Measurements from ENCODE around the gene POU3F2.

The POU3F2 gene

DNA sequence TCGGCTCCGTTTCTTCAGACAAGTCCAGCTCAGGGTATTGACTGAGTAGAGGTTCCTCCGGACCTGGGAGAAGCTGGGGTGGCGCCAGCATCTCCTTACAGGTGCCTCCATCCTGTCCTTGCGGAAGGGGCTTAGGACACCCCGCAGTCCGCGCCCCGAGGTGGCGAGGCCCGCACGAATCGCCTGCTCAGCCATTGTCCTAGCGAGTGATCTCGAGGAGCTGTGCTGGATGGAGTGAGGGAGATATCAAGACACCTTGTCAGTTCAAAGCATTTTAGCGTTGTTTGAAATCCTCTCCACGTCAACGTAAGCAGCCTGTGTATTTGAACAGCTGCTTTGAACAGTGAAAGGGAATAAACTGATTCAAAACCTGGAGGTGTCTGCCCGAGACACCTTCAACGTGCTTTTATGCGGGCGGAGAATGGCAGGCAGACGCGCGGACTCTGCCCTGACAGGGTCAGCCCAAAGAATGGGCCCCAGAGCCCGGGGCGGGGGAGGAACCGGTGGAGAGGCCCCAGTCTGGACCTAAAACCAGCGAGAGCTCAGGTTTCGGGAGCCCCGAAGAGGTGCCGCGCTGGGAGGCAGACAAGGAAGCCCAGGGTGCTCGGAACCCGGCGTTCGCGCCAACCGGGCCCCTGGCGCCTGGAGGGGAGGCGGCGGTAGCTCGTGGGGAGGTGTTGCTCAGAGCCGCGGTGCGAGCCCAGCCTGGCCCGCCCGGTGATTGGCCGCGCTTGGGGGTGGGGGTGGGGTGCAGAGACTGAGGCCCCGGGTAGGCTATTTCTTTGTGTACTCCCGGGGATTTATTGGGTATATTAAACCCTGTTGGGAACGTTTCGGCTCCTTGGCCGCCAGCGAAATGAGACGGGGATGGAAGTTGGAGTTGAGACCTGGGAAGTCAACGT lies 3.1 kb upstream of the POU3F2 start:
- no peak for DNase-seq

DNA sequence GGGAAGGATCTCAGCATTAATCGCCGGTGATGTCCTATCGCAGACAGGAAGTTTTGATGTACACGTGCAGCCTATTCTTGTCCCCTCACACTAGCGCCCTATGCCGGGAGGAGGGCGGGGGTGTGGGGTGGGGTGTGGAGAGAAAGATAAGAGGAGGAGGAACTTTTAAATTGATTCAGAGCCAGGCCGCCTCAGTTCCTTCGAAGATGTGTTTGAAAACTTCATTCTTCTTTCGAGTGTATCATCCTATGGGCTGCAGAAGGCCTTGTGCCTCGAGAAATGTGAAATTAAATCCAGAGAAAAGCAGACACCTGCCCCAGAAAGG lies 2.5 kb upstream of the POU3F2 start:
- DNase-seq = no peak

DNA sequence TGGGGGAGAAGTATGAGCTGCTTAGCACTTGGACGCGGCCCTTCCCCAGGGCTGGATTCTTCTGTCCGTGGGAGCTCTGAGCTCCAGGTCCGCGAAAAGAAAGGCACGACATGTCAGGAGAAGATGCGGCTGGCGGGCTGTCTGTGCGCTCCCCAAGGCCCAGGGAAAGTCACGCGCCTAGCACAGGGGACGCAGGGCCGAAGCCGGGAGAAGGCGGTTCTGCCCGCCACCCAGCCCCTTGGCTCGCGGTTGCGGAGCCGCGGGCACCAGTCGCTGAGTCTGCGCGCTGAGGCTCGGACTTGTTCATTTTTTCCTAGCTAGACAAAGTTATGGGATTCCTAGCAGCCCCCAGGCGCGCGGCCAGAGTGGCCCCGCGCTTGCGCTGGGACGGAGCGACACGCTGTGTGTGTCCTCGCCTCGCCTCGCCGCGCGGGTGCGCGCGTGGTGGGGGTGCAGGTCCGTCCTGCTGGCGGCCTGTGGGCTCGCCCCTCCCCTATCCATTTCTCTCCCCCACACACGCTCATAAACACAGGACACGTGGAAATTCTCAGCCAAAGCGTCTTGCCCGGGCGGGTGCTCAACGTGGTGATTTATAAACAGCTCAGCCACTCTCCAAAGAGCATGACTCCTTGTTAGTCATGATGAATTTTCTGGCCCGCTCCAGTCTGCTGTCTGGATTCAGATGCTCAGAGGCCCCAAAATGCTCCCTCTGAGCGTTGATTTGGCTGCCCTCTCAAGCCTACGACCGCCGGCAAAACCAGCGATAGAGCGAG lies 1.9 kb upstream of the POU3F2 start:
- no peak for DNase-seq

- DNase-seq = no peak
These were observed 1.4 kb upstream of the POU3F2 start for GRCh38 chr6:98833057-98833306.

DNA sequence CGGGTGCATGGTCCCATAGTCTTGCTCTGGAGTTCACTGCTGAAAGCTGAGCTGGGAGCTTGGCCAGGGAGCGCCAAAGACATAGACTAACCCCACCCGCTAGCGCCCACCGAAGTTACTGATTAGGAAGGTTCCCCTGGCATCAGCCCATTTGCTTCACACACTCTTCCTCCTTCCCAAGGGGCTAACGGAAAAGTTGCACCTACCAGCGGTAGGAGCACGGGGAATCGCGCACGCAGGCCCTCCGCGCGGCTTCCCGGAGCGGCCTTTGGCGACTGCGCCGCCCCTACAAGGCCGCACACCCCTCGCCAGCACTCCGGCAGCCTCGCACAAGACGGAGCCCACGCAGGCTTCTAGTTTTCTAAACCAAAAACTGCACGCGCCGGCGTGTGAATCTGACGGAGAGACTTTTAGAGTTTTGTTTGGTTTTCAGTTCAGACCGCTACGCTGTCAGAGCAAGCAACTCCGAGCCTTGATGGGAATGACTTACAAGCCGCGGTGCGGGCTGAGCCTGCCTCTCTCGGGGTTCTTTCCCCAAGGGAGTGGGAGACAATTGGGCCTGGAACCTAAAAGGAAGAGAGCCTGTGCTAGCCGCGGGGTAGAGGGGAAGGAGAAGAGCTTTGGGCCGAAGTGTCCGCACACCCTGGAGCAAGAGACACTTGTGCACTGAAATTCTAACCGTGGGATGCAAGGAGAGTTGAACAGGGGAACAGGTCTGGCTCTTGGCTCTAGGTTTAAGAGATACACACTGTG lies 891 bp upstream of the POU3F2 start:
- DNase-seq = no peak

- no peak for DNase-seq
These were observed 1.0 kb downstream of the POU3F2 start for GRCh38 chr6:98835149-98836024.

DNA sequence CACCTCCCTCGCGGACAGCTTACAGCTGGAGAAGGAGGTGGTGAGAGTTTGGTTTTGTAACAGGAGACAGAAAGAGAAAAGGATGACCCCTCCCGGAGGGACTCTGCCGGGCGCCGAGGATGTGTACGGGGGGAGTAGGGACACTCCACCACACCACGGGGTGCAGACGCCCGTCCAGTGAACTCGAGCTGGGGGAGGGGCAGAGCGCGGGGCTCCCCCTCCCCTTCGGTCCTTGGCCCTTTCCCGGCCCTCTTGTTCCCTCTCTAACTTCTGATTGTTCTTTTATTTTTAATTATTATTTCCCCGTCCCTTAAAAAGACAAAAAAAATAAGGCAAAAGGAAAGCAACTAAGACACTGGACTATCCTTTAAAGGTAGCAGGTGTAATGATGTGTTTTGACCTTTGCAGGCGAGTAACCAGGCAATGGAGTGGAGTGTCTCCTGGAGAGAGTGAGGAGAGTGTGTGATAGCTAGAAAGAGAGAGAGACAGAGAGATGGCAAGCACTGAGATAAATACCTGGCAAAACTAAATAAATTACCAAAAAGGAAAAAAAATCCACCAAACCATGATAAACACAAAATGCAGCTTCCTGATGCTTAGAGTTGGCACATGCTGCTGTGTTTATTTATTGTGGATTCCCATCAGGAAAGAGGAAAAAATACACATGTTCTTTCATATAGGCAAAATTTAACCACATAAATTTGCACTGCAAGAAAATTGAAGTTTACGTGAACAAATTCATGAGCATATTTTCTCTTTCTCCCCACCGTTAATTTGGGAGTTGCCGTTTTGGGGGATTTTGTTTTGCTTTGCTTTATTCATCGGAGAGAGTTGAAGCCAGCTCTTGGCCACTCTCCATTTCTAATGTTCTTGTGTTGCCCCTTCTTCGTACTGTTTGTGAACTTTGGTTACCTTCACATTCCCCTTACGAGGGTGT lies 1.9 kb downstream of the POU3F2 start:
- DNase-seq = no peak

GRCh38 chr6:98836962-98837944 lies 2.9 kb downstream of the POU3F2 start:
- no peak for DNase-seq

- DNase-seq = no peak
These were observed 3.7 kb downstream of the POU3F2 start for GRCh38 chr6:98838032-98838431.

DNA sequence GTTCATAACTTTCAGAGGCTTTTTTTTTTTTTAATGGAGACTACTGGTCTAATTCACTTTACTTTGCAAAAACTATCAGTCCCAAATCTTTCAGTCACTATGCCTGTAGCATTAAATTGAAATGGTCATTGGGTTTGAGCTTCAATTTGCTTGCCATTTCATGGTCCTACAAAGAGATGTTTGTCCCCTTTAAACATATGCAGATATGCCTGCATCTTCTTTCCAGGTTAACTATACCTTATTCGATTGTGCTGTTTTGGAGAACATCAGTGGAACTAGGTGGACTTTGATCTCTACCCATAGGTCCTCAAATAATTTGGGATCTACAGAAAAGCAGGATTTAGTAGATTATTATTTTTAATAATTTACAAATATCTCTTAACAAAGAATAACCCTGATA lies 4.6 kb downstream of the POU3F2 start:
- DNase-seq = no peak

- no peak for DNase-seq
These were observed 5.5 kb downstream of the POU3F2 start for GRCh38 chr6:98839781-98840361.

DNA sequence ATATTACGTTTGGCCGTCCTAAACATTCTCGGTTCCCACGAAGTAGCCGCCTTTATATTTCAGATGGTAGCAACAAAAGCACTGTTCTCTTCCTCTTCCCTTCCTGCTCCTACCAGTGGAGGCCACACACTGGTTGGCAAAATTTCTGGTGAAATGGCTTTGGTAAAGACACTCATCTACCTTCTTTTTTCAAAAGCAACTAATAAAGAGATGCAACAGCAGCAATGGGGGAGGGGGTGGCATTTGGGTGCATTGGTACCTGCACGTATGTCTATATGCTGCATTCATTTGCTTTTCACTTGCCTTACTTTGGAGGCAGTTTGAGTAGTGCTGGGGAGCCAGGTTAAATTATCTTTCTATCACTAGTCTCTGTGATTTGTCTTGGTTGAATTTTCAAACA lies 6.0 kb downstream of the POU3F2 start:
- DNase-seq = no peak

DNA sequence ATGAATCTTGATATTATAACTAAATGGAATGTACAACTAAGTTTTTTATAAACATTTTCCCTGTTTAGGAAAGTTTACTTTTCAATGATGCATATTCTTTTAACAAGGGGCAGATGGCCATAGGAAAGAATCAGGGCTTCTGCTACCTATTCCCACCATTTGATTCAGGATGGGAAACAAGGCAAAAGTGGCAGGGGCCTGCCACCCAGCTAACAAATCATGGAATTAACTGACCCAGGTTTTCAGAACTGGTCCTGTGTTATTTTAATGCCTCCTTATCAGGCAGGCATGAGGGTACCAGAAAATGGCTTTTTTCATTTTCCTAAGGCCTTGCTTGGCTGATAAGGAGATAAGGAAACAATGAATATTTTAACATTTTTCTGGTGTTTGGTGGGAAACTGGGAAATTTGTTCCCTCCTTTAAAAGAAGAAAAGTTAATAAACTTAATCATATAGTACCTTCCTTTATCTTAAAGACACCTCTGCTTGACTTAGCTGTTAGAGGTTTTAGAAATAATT lies 6.7 kb downstream of the POU3F2 start:
- DNase-seq = no peak

DNA sequence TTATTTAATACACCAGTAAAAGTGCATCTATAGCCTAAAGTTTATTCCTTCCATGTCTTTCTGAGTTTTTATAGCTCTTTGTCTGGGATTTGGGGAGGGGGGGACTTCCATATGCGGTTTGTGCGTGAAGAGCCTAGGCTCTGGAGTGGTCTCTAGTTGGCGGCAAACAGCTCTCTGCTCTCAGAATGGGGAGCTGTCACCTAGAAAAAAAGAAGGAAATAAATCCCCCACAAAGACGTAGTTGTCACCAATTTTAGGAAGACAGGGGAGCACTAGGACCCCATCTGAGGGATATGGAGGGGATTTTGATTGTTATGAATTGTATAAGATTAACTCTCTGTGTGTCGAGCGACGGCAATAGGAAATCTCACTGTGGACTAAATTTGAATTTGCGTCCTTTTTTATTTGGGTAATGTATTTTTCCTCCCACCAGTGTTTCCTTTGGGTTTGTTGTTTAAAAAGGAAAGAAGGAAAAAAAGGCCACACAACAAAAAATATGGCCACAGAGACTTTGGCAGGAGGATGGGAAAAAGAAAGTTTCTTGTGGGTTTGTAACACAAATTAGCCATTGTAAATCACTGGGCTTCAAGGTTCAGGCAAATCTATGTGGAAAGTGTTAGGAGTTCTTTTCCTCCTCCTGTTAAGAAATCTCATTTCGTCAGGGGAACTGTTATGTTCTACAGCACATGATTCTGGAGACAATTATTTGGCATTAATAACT lies 7.4 kb downstream of the POU3F2 start:
- DNase-seq = no peak

- DNase-seq = no peak
These were observed 8.2 kb downstream of the POU3F2 start for GRCh38 chr6:98842342-98843180.

- DNase-seq = no peak
These were observed 9.2 kb downstream of the POU3F2 start for GRCh38 chr6:98843271-98844243.

Measured in CD4-positive, alpha-beta T cell treated with Interleukin-4 for 4 hours (primary cell).